GM03348 (cell line): ENCODE data around the gene SURF4.
"Not testable (repeated sequence)": the region's sequence is repeated elsewhere in the genome, so short reads cannot be mapped to it uniquely, and the experiment has no call there.

ENCODE experiments used
- DNase-seq: peaks from one replicate; pipeline ENCODE4 v3.0.0; 2012; ENCODE audit warnings: low spot score

The SURF4 gene

GRCh38 chr9:133397370-133397769 lies 21.5 kb upstream of the SURF4 start:
- no peak for DNase-seq

GRCh38 chr9:133396952-133397351 lies 21.1 kb upstream of the SURF4 start:
- peak; percentile 51 for DNase-seq

DNA sequence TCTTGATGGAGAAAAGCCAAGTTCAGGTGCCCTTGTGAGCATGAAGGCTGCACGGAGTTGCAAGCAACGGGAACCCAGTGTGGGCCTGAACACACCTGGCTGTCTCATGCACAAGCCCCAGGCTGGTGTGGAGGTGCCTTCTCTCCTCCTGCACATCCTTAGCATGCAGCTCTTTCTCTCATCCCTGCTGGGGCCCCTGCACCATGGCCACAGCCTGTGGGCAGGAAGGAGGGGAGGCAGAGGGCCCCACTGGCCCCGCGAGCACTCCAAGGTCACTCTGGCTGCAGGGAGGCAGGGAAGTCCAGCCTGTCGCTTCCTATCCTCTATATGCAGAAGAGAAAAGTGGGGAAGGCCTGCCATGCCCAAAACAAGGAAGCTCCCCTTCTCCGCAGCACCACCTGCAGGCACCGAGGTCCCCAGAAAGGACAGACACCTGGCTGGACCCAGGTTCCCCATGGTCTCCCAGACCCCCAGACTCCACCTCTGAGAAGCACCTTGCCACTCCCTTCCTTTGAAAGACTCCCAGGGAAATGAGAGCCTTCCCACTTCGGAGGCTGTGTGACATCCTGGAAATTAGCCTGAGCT lies 18.9 kb upstream of the SURF4 start:
- DNase-seq, result no peak

GRCh38 chr9:133393399-133393798 lies 17.5 kb upstream of the SURF4 start:
- DNase-seq, result no peak

DNA sequence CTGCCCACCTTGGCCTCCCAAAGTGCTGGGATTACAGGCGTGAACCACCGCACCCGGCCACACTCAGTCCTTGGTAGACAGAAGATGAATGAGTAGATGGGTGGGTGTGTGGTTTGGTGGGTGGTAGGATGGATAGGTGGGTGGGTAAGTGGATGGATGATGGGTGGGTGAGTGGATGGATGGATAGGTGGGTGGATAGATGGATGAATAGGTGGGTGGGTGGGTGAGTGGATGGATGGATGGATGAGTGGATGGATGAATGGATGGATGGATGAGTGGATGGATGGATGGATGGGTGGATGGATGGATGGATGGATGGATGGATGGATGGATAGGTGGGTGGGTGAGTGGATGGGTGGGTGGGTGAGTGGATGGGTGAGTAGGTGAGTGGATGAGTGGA lies 16.4 kb upstream of the SURF4 start:
- not testable (repeated sequence) for DNase-seq

DNA sequence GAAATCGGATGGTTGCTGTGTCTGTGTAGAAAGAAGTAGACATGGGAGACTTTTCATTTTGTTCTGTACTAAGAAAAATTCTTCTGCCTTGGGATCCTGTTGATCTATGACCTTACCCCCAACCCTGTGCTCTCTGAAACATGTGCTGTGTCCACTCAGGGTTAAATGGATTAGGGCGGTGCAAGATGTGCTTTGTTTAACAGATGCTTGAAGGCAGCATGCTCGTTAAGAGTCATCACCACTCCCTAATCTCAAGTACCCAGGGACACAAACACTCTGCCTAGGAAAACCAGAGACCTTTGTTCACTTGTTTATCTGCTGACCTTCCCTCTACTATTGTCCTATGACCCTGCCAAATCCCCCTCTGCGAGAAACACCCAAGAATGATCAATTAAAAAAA lies 15.6 kb upstream of the SURF4 start:
- not testable (repeated sequence) for DNase-seq

DNA sequence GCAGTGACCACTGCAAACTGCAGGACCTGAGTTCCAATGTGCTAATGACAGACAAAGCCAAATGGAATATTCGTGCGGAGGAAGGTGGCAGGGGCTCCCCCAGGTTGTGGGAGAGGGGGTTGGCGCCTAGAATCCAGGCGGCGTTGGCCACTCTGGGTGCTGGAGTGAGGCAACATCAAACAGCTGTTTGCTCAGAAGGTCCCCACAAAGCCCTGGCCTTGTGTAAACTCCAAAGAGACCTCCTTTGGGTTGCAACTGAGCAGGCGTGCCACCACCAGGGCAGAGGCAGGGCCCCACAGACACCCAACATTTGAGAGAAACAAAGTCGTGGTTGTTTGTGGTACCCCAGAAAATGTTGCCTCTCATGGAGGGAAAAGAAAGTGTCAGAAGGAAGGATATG lies 14.9 kb upstream of the SURF4 start:
- DNase-seq, result no peak

DNA sequence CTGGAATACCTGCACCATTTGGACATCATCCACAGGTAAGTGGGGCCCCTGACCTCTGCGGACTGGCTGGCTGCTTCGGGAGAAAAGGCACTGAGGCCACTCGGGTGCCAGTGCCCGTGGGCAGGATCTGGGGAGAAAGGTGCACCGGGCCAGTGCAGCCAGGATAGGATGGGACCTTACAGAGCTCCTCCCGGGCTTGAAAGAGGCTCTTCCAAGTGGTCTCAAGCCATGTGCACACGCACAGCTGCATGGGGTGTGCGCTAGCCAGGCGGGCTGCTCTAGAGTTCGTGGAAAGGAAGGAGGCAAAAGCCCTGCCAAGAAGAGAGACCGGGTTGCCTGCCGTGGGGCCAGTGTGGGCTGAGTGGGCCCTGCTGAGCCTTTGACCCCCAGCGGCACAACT lies 13.7 kb upstream of the SURF4 start:
- no peak for DNase-seq

DNA sequence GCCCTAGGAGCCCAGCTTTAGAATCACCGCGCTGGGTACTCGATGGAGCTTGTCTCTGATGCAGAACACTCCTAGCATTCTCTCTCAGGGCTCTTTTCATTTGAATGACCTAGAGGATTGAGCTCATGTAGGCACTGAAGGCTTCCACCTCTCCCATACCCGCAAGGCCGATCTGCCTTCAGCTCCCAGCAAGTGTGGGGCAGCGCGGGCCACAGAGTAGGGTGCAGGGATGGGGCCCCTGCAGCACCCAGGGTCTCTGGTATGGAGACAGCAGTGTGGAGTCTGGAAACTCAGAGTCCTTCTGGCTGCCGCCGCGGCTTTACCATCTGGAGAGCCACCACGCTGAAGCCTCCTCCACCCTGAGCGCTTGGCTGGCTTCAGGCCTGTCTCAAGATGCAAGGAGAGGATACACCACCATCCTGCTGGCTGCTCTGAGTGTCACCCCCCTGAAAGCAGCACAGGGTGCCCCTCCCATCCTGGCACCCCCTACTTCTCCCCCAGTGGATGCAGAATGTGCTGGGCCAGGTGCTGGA lies 13.2 kb upstream of the SURF4 start:
- no peak for DNase-seq

GRCh38 chr9:133387680-133388079 lies 11.8 kb upstream of the SURF4 start:
- no peak for DNase-seq

DNA sequence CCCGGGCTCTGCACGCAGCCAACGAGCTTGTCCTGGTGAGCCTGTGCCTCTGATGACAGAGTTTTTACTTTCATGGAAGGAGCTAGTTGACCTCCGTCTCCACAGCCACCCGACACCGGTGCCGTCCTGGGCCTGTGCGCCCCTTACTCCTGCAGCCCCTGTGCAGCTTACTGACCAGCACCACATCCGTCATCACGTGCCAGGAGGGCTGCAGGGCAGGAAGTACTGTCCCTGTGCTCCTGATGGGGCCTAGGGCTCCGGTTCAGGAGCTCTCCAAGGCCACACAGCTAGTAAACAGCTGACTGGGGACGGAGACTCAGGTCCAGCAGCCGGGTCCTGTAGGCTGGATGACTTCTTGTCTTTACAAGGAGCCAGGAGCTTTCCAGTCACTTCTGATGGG lies 10.5 kb upstream of the SURF4 start:
- DNase-seq, result no peak

DNA sequence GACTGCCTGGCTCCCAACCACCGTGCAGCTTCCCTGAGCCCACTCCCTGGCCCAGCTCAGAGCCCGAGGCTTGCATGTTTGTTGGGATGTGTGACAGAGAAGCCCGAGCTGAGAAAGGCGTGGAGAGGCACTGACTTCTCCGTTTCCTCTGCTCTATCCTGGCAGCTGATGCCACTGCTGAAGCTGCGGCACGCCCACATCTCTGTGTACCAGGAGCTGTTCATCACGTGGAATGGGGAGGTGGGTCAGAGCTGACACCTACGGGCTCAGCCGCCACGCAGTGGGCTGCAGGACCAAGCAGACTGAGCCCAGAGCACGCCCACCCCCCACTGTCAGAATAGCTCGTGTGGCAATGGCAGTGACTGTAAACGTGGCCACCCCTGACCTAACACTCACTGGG lies 9.6 kb upstream of the SURF4 start:
- no peak for DNase-seq

- DNase-seq, result no peak
These were observed 9.0 kb upstream of the SURF4 start for GRCh38 chr9:133384736-133385321.

GRCh38 chr9:133383438-133383837 lies 7.6 kb upstream of the SURF4 start:
- DNase-seq, result no peak

- no peak for DNase-seq
These were observed 6.8 kb upstream of the SURF4 start for GRCh38 chr9:133382507-133383141.

DNA sequence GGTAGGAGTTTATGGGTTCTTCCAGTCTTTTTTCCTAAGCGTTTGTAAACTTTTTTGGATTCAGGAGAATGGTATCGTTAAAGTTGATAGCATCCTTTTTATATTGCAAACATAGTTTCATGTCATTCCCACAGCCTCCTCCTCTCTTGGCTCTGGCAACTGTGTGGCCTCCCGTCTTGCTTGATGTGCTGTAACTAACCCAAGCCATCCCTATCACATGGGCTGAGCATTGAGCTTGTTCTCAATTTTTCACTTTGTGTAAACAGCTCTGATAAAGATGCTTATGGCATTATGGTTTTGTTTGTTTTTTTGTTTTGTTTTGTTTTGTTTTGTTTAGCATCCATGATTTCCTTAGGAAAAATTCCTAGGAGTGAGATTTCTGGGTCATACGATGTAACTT lies 4.9 kb upstream of the SURF4 start:
- DNase-seq, result no peak

DNA sequence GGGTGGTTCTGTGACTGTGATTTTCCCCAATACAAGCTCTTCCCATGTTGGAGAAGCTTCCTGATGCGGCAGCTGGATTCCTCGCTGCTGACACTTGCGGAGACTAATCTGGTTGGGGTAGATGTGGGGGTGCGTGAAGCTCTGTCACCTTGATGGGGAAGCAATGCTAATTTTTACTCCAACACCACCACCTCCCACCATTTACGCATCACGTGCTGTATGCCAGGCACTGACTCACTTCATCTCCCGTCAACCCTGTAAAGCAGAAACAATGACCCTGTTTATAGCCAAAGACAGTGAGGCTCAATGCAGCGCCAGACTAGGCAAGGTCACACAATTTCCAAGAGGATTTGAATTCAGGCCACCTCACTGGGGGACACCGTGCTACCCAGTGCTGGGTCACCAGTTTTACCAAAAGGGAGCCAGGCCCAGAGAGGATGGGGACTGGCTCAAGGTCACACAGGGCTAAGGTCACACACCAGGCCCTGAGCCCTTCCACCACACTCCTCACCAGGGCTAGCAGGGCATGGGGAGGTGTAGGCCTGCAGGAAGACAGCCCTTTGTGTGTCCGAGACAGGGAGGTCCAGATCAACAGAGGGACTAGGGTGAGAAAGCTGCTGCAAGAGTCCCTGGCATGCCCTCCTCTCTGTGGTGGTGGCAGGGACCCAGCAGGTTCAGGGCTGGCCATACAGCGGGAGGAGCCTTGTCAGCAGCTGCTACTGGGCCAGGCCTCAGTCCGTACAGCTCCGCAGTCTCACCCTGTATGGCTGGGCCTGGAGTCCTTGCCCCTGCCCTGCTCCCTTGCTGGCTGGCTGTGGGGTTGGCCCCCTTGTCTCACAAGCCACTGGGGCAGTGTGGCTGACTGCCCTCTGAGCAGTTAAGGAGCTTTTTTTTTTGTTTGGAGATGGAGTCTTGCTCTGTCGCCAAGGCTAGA lies 3.6 kb upstream of the SURF4 start:
- DNase-seq, result no peak

DNA sequence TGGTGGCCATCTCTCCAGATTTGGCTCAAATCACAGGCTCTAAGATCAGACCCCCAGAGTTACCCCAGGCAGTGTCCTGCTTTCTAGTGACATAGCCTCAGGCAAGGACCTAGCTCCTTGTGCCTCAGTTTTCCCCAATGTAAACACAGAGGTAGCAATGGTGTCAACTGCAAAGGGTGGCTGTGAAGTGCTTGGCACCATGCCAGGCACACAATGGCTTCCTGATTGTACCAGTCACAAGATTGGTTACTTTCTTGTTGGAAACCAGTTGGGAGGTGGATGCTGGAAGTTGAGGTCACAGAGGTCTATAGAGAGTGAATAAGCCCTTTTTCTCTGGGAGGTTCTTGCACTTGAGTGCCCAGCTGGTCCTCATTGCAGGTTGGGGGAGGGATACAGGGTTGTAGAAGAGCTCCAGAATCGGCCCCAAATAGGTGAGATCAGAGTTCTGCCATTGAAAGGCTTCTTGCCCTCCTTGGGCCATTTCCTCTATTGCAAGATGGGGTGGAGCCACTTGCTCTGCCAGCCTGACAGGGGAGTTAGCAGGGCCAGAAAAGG lies 2.6 kb upstream of the SURF4 start:
- DNase-seq, result no peak

GRCh38 chr9:133377721-133378216 lies 1.9 kb upstream of the SURF4 start:
- peak; percentile 41 for DNase-seq

GRCh38 chr9:133377280-133377679 lies 1.4 kb upstream of the SURF4 start:
- not testable (repeated sequence) for DNase-seq

GRCh38 chr9:133375116-133375723 lies 640 bp downstream of the SURF4 start:
- DNase-seq, result peak; percentile 46
